Measurements from ENCODE around the gene PVALEF.
"Not testable (repeated sequence)": the region's sequence is repeated elsewhere in the genome, so short reads cannot be mapped to it uniquely, and the experiment has no call there.

PVALEF gene

DNA sequence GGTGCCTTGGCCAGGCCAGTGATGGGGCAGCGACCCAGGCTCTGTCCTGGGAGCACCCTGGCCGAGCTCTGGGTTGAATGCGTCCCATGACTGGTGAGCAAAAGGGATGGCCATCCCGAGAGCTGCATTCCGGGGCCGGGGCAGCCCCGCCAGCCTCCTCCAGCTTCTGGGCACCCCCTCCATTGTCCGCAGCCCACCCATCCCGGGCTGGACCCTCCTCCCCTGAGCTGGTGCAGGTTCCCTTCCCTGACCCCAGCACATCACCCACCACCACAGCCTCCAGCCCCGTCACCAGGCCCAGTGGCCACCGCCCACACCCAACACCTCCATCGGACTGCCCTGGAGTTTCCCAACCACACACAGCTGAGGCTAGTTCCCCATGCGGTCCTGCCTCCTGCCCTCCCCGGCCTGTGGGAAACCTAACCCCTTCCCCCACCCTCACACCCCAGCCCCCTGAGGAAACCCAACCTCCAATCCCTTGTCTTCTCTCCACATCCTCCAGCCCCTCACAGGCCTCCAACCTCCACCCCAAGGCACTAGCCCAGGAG is 16.2 kb upstream of the PVALEF start:
- TF ChIP-seq, protein P1, sequence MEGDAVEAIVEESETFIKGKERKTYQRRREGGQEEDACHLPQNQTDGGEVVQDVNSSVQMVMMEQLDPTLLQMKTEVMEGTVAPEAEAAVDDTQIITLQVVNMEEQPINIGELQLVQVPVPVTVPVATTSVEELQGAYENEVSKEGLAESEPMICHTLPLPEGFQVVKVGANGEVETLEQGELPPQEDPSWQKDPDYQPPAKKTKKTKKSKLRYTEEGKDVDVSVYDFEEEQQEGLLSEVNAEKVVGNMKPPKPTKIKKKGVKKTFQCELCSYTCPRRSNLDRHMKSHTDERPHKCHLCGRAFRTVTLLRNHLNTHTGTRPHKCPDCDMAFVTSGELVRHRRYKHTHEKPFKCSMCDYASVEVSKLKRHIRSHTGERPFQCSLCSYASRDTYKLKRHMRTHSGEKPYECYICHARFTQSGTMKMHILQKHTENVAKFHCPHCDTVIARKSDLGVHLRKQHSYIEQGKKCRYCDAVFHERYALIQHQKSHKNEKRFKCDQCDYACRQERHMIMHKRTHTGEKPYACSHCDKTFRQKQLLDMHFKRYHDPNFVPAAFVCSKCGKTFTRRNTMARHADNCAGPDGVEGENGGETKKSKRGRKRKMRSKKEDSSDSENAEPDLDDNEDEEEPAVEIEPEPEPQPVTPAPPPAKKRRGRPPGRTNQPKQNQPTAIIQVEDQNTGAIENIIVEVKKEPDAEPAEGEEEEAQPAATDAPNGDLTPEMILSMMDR (IDR thresholded peaks at IDR 0.05; ENCODE audit: extremely low read depth, missing control alignments): no peak
- no peak for DNase-seq (ENCODE audit: low spot score)

DNA sequence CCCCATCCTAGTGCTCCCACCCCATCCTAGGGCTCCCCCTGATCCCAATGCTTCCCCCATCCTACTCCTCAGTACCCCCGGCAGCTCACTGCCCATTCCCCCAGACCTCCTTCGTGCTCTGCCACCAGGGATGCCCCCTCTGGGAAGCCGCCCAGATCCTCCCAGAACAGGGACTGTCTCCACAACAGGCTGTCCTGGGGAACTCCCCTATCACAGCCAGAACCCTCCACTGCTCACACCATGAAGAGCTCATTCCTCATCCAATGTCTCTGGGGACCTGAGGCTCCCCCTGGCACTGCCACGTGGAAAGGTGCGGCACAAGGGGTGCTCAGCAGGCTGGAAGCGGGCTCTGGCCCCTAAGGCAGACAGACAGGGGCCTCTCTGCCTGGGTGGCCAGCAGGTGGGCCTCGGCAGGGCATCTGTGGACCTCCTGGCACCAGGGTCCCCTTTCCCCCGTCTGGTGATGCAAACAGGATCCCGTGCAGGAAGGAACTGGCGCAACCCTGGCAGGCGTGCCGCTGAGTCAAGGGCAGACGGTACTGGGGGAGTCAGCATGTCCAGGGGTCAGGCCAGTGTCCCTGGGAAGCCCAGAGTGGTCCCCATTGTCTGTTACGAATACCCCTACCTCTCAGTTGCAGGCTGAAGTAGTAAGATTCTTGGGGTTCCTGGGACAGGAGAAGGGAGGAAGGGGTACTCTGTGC is 14.8 kb upstream of the PVALEF start:
- no peak for DNase-seq (ENCODE audit: low spot score)
- TF ChIP-seq, protein P1 (IDR thresholded peaks at IDR 0.05; ENCODE audit: extremely low read depth, missing control alignments): no peak

DNA sequence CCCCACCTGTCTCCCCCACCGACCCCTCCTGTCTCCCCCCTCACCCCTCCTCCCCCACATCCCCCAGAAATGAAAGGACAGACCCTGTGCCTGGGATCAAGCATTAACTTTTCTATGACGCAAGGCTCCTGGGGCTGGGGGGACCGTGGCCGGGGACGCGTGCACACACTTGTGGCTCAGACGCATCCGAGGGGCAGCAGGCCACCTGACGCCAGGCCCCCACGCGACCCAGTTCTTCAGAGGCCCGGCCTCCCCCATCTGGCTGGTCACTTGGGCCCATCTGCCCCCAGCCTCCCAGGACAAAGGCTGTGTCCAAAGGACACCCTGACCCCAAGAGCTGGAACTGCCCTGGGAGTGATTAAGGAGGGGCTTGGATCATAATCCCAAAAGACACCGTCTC is 14.0 kb upstream of the PVALEF start:
- TF ChIP-seq, protein P1 (IDR thresholded peaks at IDR 0.05; ENCODE audit: extremely low read depth, missing control alignments): no peak
- no peak for DNase-seq (ENCODE audit: low spot score)

DNA sequence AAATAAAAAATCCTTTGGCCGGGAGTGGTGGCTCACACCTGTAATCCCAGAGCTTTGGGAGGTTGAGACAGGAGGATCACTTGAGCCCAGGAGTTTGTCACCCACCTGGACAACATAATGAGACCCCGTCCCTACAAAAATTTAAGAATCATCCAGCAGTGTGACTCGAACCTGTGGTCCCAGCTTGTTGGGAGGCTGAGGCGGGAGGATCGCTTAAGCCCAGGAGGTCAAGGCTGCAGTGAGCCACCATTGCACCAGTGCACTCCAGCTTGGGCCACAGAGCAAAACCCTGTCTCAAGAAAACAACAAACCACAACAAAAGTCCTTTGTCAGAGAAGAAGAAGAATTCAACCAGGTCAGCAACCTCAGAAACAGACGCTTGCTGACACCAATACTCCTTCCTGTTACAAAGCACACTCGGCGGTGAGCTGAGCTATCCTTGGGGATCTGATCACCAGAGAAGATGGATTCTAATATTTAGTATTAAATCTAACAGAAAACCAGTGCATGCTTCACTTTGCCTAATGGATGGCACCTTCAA is 12.9 kb upstream of the PVALEF start:
- TF ChIP-seq, protein P1 (IDR thresholded peaks at IDR 0.05; ENCODE audit: extremely low read depth, missing control alignments): no peak
- no peak for DNase-seq (ENCODE audit: low spot score)

DNA sequence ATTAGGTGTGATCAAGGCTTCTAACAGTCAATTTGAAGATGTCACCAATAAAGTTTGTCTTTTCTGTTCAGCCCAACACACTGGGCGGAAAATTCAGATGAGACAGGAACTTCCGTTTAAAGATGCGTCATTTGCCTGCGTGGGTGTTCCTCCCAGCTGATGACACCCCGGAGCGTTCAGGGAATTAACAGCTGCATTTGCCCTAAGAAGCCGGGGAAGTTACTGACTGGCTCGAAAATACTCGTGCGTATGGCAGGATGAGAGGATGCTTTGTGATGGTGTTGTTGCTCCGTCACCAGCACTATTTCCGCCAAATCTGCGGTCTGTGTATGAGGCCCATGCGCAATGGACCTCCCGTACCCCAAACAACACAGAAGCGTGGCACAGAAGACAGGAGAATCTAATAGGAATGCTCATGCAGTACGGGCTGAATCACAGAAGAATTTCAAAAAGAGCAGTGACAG is 11.9 kb upstream of the PVALEF start:
- TF ChIP-seq, protein P1 (IDR thresholded peaks at IDR 0.05; ENCODE audit: extremely low read depth, missing control alignments): no peak
- DNase-seq (ENCODE audit: low spot score): no peak

DNA sequence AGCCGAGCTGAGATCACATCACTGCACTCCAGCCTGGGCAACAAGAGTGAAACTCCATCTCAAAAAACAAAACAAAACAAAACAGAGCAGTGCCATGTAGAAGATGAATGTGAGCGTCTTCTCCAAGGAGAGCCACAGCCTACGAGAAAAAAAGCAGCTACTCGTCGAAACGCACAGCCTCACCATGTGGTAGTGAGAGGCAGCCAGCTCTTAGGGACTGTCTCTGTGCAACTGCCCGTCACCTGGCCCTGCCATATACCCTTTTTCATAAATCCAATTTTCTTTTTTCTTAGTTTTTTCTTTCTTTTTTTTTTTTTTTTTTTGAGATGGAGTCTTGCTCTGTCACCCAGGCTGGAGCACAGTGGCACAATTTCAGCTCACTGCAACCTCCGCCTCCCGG is 11.3 kb upstream of the PVALEF start:
- not testable (repeated sequence) for DNase-seq (ENCODE audit: low spot score)

DNA sequence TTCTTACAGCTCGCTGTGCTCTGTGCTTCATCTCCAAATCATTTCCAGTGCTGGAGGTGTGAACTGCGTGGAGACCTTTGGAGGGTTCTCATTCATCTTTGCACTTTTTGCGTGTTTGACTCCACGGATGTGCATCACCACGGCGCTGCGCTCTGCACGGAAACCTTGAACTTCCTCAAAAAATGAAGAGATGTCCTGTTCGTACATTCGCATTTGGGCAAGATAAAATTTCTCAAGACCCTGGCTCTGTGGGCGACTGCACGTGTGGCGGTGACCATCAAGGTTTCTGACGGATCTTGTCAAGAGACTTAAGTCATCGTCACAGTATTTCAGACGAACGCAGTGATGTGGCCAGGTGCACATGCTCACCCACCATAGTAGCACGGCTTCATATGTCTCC is 10.3 kb upstream of the PVALEF start:
- no peak for DNase-seq (ENCODE audit: low spot score)
- TF ChIP-seq, protein P1 (IDR thresholded peaks at IDR 0.05; ENCODE audit: extremely low read depth, missing control alignments): no peak
